ENCODE data around the gene PIK3CG.
"Not testable (repeated sequence)": the region's sequence is repeated elsewhere in the genome, so short reads cannot be mapped to it uniquely, and the experiment has no call there.

Gene PIK3CG

GRCh38 chr7:106888204-106888603, 23.1 kb downstream of the PIK3CG start:
- DNase-seq: no peak

GRCh38 chr7:106890952-106891351, 25.9 kb downstream of the PIK3CG start:
- no peak for DNase-seq

- no peak for DNase-seq
These were observed 26.7 kb downstream of the PIK3CG start for GRCh38 chr7:106891548-106892410.

- no peak for DNase-seq
These were observed 28.5 kb downstream of the PIK3CG start for GRCh38 chr7:106893591-106893990.

- no peak for DNase-seq
These were observed 30.3 kb downstream of the PIK3CG start for GRCh38 chr7:106895246-106895864.

GRCh38 chr7:106896231-106896630, 31.1 kb downstream of the PIK3CG start:
- no peak for DNase-seq

- not testable (repeated sequence) for DNase-seq
These were observed 32.5 kb downstream of the PIK3CG start for GRCh38 chr7:106897553-106897952.

GRCh38 chr7:106898967-106899366, 33.9 kb downstream of the PIK3CG start:
- not testable (repeated sequence) for DNase-seq

- peak in 1 of 2 donors; percentile 25 for DNase-seq
These were observed 36.9 kb downstream of the PIK3CG start for GRCh38 chr7:106901828-106902441.

- DNase-seq: no peak
These were observed 40.7 kb downstream of the PIK3CG start for GRCh38 chr7:106905734-106906133.

GRCh38 chr7:106911959-106912358, 46.9 kb downstream of the PIK3CG start:
- DNase-seq: no peak

GRCh38 chr7:106914018-106914607, 49.0 kb downstream of the PIK3CG start:
- DNase-seq: no peak

GRCh38 chr7:106915407-106915806, 50.3 kb downstream of the PIK3CG start:
- DNase-seq: no peak

GRCh38 chr7:106915873-106916272, 50.8 kb downstream of the PIK3CG start:
- DNase-seq: no peak

GRCh38 chr7:106916679-106917078, 51.6 kb downstream of the PIK3CG start:
- no peak for DNase-seq

- DNase-seq: no peak
These were observed 53.9 kb downstream of the PIK3CG start for GRCh38 chr7:106918991-106919390.

GRCh38 chr7:106924468-106924867, 59.4 kb downstream of the PIK3CG start:
- not testable (repeated sequence) for DNase-seq

GRCh38 chr7:106926892-106927291, 61.8 kb downstream of the PIK3CG start:
- DNase-seq: no peak

GRCh38 chr7:106927536-106927935, 62.5 kb downstream of the PIK3CG start:
- no peak for DNase-seq

GRCh38 chr7:106929616-106930015, 64.5 kb downstream of the PIK3CG start:
- not testable (repeated sequence) for DNase-seq

- DNase-seq: no peak
These were observed 71.2 kb downstream of the PIK3CG start for GRCh38 chr7:106936236-106936635.

GRCh38 chr7:106938122-106938521, 73.0 kb downstream of the PIK3CG start:
- DNase-seq: not testable (repeated sequence)

GRCh38 chr7:106938803-106939202, 73.7 kb downstream of the PIK3CG start:
- DNase-seq: no peak

Measured in bone marrow (tissue), 2 donors.